GM12892 (cell line): ENCODE results near the gene CDH10.

Source experiments
- POLR2A ChIP-seq: IDR thresholded peaks from 2 replicates; pipeline ENCODE4 v1.6.1; 2011; ENCODE audit warnings: low read depth, low read length, control low read depth
- POLR2AphosphoS5 ChIP-seq: IDR thresholded peaks from 2 replicates; pipeline ENCODE4 v1.6.1; 2011; ENCODE audit warnings: low read depth, low read length, control low read depth

- TF ChIP-seq POLR2A, result no peak
- TF ChIP-seq POLR2AphosphoS5, result no peak
Measured at GRCh38 chr5:24555229-24555628, 89.5 kb downstream of the CDH10 start.
